Upper lobe of left lung (tissue), 6 donors: Measurements from ENCODE around the gene PCNX3. TPM values are rescaled to one million over a fixed set of nuclear protein-coding genes. Genes with fewer than 3 reads are reported as not detected.

Experiments used
- ATAC-seq, 2 donors: fragments of 200-7000 bp; cut with Tn5 transposase; one replicate each; pipeline ENCODE4 v1.9.1; 2022; ENCODE audit warnings: mild to moderate bottlenecking in 2 of 2, moderate library complexity in 2 of 2; ENCODE audit not compliant: low FRiP score in 2 of 2
- DNase-seq, 2 donors: peaks; one replicate each; pipeline ENCODE4 v3.0.0-alpha.2; 2019 to 2020
- H3K27ac ChIP-seq, 4 donors: fragments of 200-600 bp; sonication (generic); one replicate each; pipeline ENCODE4 v1.5.1; 2016 to 2019
- H3K27me3 ChIP-seq, 4 donors: fragments of 200-600 bp; sonication (generic); one replicate each; pipeline ENCODE4 v1.5.1; 2017 to 2019
- H3K36me3 ChIP-seq, 4 donors: fragments of 200-600 bp; sonication (generic); one replicate each; pipeline ENCODE4 v1.5.1; 2016 to 2019
- H3K4me1 ChIP-seq, 4 donors: fragments of 200-600 bp; sonication (generic); one replicate each; pipeline ENCODE4 v1.5.1; 2018 to 2019
- H3K4me3 ChIP-seq, 4 donors: fragments of 200-600 bp; sonication (generic); one replicate each; pipeline ENCODE4 v1.5.1; 2017 to 2019; ENCODE audit warnings: mild to moderate bottlenecking in 2 of 4, moderate library complexity in 1 of 4
- H3K9me3 ChIP-seq, 4 donors: fragments of 200-600 bp; sonication (generic); one replicate each; pipeline ENCODE4 v1.5.1; 2018 to 2019
- CTCF ChIP-seq, 6 experiments: fragments of 450-650 bp in 4 of 6; fragments of 200-600 bp in 2 of 6; sonication (generic) in 2 of 6; IDR thresholded peaks; one replicate each; pipeline ENCODE4 v1.5.1; 2016 to 2019; ENCODE audit warnings: antibody characterized with exemption in 6 of 6
- EP300 ChIP-seq, 4 donors: sonication (generic); formaldehyde crosslinking; IDR thresholded peaks; one replicate each; pipeline ENCODE4 v1.5.1; 2017; ENCODE audit warnings: antibody characterized with exemption in 4 of 4, control low read depth in 2 of 4
- POLR2A ChIP-seq, 4 donors: fragments of 450-650 bp; IDR thresholded peaks; one replicate each; pipeline ENCODE4 v1.5.1; 2016 to 2017; ENCODE audit warnings: antibody characterized with exemption in 4 of 4, mild to moderate bottlenecking in 2 of 4
- POLR2AphosphoS5 ChIP-seq, 2 donors: sonication (generic); formaldehyde crosslinking; IDR thresholded peaks; one replicate each; pipeline ENCODE4 v1.5.1; 2017; ENCODE audit warnings: antibody characterized with exemption in 2 of 2
- WGBS, 2 donors: methylation state at CpG; one replicate each; pipeline ENCODE4 v1.1.5; 2017 to 2018; 5-methylcytosine and 5-hydroxymethylcytosine counted together
- total RNA-seq, 6 donors: library from RNA; depleted of rRNA in 4 of 6; stranded (reverse); fragments of >200 nt in 4 of 6; gene quantifications; one replicate each; pipeline versions ENCODE4 v1.1.0 to v1.2.1, GENCODE V29; 2016 to 2021
- donor health status: DM: no; HTN: no; CAD: no; lungs with moderate emphysema.
- donor health status: DM: no; HTN: yes; CAD: no; lungs with severe emphysema.

Gene PCNX3
- total RNA-seq, 6 donors from 2014 or later: 26.7 to 63.9 (median 43.9) TPM

GRCh38 chr11:65646958-65647701 is 31.6 kb downstream of the PCNX3 start:
- Histone ChIP-seq H3K9me3 (no peaks in the 10 kb centered on the region), H3K36me3 (peaks cover 16 to 90% (median 70%) of the 10 kb centered on the region in 4 donors), H3K4me3 (peak overlapping the region in 3 of 4 donors; percentile 42 to 58 (median 46)), H3K27ac (peak overlapping the region in 3 of 4 donors; percentile 18 to 46 (median 35)), H3K27me3 (no peaks in the 10 kb centered on the region), H3K4me1 (peaks cover 33 to 75% (median 43%) of the 10 kb centered on the region in 4 donors)
- DNase-seq: peak in 1 of 2 donors; percentile 93
- 72 to 79% methylated on average over 40 to 62 of the region's 87 CpGs for WGBS, 2 donors
- TF ChIP-seq POLR2A (IDR thresholded peaks at IDR 0.05) (peak in 1 of 4 donors; percentile 55), POLR2AphosphoS5 (IDR thresholded peaks at IDR 0.05) (peak in 1 of 2 donors; percentile 33), EP300 (IDR thresholded peaks at IDR 0.05) (no peak), CTCF (IDR thresholded peaks at IDR 0.05) (no peak)
- peak; percentile 32 for ATAC-seq

- no peak for TF ChIP-seq POLR2A (IDR thresholded peaks at IDR 0.05)
- no peak for TF ChIP-seq EP300 (IDR thresholded peaks at IDR 0.05)
- no peak for TF ChIP-seq POLR2AphosphoS5 (IDR thresholded peaks at IDR 0.05)
- TF ChIP-seq CTCF (IDR thresholded peaks at IDR 0.05): no peak
- H3K4me3 ChIP-seq: no peak overlapping the region
- no peaks in the 10 kb centered on the region for H3K9me3 ChIP-seq
- H3K27ac ChIP-seq: peak overlapping the region in 2 of 4 donors; percentile 30 to 98
- H3K27me3 ChIP-seq: no peaks in the 10 kb centered on the region
- peaks cover 16 to 77% (median 63%) of the 10 kb centered on the region in 4 donors for H3K36me3 ChIP-seq
- 79% methylated on average over 4 to 12 of the region's 12 CpGs for WGBS, 2 donors
- ATAC-seq (no peak), DNase-seq (peak in 1 of 2 donors; percentile 64)
- H3K4me1 ChIP-seq: peaks cover 33 to 73% (median 42%) of the 10 kb centered on the region in 4 donors
Measured at GRCh38 chr11:65648997-65649493, 33.5 kb downstream of the PCNX3 start.

- Histone ChIP-seq H3K4me3 (no peak overlapping the region), H3K27ac (peak overlapping the region; percentile 30 to 98 (median 94)), H3K27me3 (no peaks in the 10 kb centered on the region), H3K36me3 (peaks cover 16 to 79% (median 68%) of the 10 kb centered on the region in 4 donors), H3K4me1 (peaks cover 41 to 79% (median 47%) of the 10 kb centered on the region in 4 donors), H3K9me3 (no peaks in the 10 kb centered on the region)
- no peak for DNase-seq
- no peak for ATAC-seq
- TF ChIP-seq EP300 (IDR thresholded peaks at IDR 0.05): no peak
- TF ChIP-seq CTCF (IDR thresholded peaks at IDR 0.05): no peak
- TF ChIP-seq POLR2A (IDR thresholded peaks at IDR 0.05): no peak
- TF ChIP-seq POLR2AphosphoS5 (IDR thresholded peaks at IDR 0.05): no peak
- WGBS, 2 donors: 93 to 98% methylated on average over 7 to 14 of the region's 16 CpGs
Measured at GRCh38 chr11:65649656-65650546, 34.3 kb downstream of the PCNX3 start.

- H3K4me3 ChIP-seq: no peak overlapping the region
- 70 to 76% methylated on average over 14 to 20 of the region's 20 CpGs for WGBS, 2 donors
- no peaks in the 10 kb centered on the region for H3K27me3 ChIP-seq
- H3K36me3 ChIP-seq: peaks cover 16 to 79% (median 70%) of the 10 kb centered on the region in 4 donors
- H3K4me1 ChIP-seq: peaks cover 42 to 73% (median 47%) of the 10 kb centered on the region in 4 donors
- TF ChIP-seq CTCF (IDR thresholded peaks at IDR 0.05) (no peak), POLR2A (IDR thresholded peaks at IDR 0.05) (no peak), POLR2AphosphoS5 (IDR thresholded peaks at IDR 0.05) (no peak), EP300 (IDR thresholded peaks at IDR 0.05) (no peak)
- no peaks in the 10 kb centered on the region for H3K9me3 ChIP-seq
- DNase-seq: peak in 1 of 2 donors; percentile 68
- H3K27ac ChIP-seq: peak overlapping the region; percentile 93 to 98 (median 94)
- no peak for ATAC-seq
Measured at GRCh38 chr11:65650547-65651338, 35.2 kb downstream of the PCNX3 start.
